Endothelial cell of umbilical vein (primary cell): ENCODE data around the gene TPRA1. TPM values are rescaled to one million over a fixed set of nuclear protein-coding genes. Genes with fewer than 3 reads are reported as not detected.
A peak's percentile ranks its signal among the peaks of the same experiment; 100 is the strongest.

ENCODE experiments used
- BruUV-seq: library from RNA; stranded (reverse); fragments of 400-500 nt; replicated peaks from 2 replicates; lab custom pipeline; 2021; lab: Mats Ljungman, UMichigan
- CTCF ChIA-PET: fragments of 300-600, 350-600 bp; sonication (Branson Sonifier 250); formaldehyde crosslinking; loops from one replicate; lab custom pipeline; 2021; ENCODE audit warnings: antibody characterized with exemption, inconsistent platforms; lab: Charles Lee
- POLR2A ChIA-PET: fragments of 300-600, 350-600 bp; sonication (Branson Sonifier 250); formaldehyde crosslinking; loops from one replicate; lab custom pipeline; 2021; ENCODE audit warnings: antibody characterized with exemption, inconsistent platforms; lab: Charles Lee
- DNase-seq: peaks from one replicate; pipeline ENCODE4 v3.0.0-alpha.2; 2011; ENCODE audit warnings: low read depth, low spot score
- FAIRE-seq: peaks from 2 replicates; lab custom pipeline; 2011; peaks lifted over from hg19 to GRCh38; lab: Jason Lieb, UNC
- H2AFZ ChIP-seq: 2 replicates; pipeline ENCODE4 v1.6.0; 2012; ENCODE audit warnings: low read depth, low read length, control low read depth, inconsistent platforms
- H3K27ac ChIP-seq: 2 replicates; pipeline ENCODE4 v1.5.1; 2011; ENCODE audit warnings: low read depth, mild to moderate bottlenecking, control low read depth, low read length, moderate library complexity; ENCODE audit not compliant: insufficient read depth
- H3K27me3 ChIP-seq, 2 experiments: 2 replicates each; pipeline versions ENCODE4 v1.6.0 to v1.6.1; 2011; ENCODE audit warnings: low read length in 2 of 2, mixed read lengths in 1 of 2; ENCODE audit not compliant: control insufficient read depth in 2 of 2, insufficient read depth in 2 of 2
- H3K36me3 ChIP-seq, 2 experiments: 2 replicates in 1 of 2; 3 replicates in 1 of 2; pipeline ENCODE4 v1.5.1; 2011; ENCODE audit warnings: low read length in 2 of 2, mild to moderate bottlenecking in 1 of 2, moderate library complexity in 1 of 2; ENCODE audit not compliant: control insufficient read depth in 2 of 2, insufficient read depth in 2 of 2; ENCODE audit errors: extremely low read depth in 1 of 2
- H3K4me1 ChIP-seq: 3 replicates; pipeline ENCODE4 v1.5.1; 2011; ENCODE audit warnings: mild to moderate bottlenecking, low read length; ENCODE audit not compliant: control insufficient read depth, insufficient read depth; ENCODE audit errors: extremely low read depth
- H3K4me2 ChIP-seq: 2 replicates; pipeline ENCODE4 v1.6.1; 2011; ENCODE audit warnings: low read length, control low read depth, mixed read lengths; ENCODE audit not compliant: insufficient read depth
- H3K4me3 ChIP-seq, 3 experiments: fragments of 200-600 bp in 1 of 3; sonication (generic), shearing (Covaris generic) in 1 of 3; replicated peaks in 1 of 3; 2 replicates each; pipeline ENCODE4 v1.5.1; 2011 to 2016; ENCODE audit warnings: control low read depth in 3 of 3, low read length in 3 of 3, mild to moderate bottlenecking in 2 of 3, inconsistent platforms in 1 of 3, low read depth in 1 of 3, moderate library complexity in 1 of 3; ENCODE audit not compliant: insufficient read depth in 1 of 3
- H3K79me2 ChIP-seq: 2 replicates; pipeline ENCODE4 v1.6.0; 2012; ENCODE audit warnings: low read length, inconsistent platforms; ENCODE audit not compliant: control insufficient read depth, insufficient read depth
- H3K9ac ChIP-seq: replicated peaks from 2 replicates; pipeline ENCODE3; 2011; ENCODE audit warnings: low read length, control low read depth; ENCODE audit not compliant: insufficient read depth; ENCODE audit errors: extremely low read depth
- H3K9me1 ChIP-seq: replicated peaks from 3 replicates; pipeline ENCODE4 v1.6.0; 2011; ENCODE audit warnings: mild to moderate bottlenecking, low read length; ENCODE audit not compliant: control insufficient read depth, insufficient read depth; ENCODE audit errors: extremely low read depth
- H3K9me3 ChIP-seq: replicated peaks from 2 replicates; pipeline ENCODE4 v1.5.1; 2012; ENCODE audit warnings: low read length, inconsistent platforms; ENCODE audit not compliant: control insufficient read depth, insufficient read depth
- H4K20me1 ChIP-seq: replicated peaks from 2 replicates; pipeline ENCODE3; 2011; ENCODE audit warnings: mild to moderate bottlenecking, low read length; ENCODE audit not compliant: control insufficient read depth, insufficient read depth; ENCODE audit errors: extremely low read depth
- EZH2 ChIP-seq: IDR thresholded peaks from 2 replicates; pipeline ENCODE4 v1.6.1; 2012; ENCODE audit warnings: borderline replicate concordance, low read depth, mild to moderate bottlenecking, moderate library complexity, low read length, inconsistent platforms; ENCODE audit not compliant: severe bottlenecking
- FOS ChIP-seq: IDR thresholded peaks from 2 replicates; pipeline ENCODE4 v1.6.1; 2011; ENCODE audit warnings: mild to moderate bottlenecking, low read length, moderate library complexity, borderline replicate concordance; ENCODE audit not compliant: insufficient read depth
- GATA2 ChIP-seq: IDR thresholded peaks from 2 replicates; pipeline ENCODE4 v1.7.0; 2011; ENCODE audit warnings: low read depth, mild to moderate bottlenecking, moderate library complexity, mixed read lengths, low read length; ENCODE audit not compliant: insufficient read length, insufficient read depth
- JUN ChIP-seq: IDR thresholded peaks from 2 replicates; pipeline ENCODE4 v1.6.1; 2011; ENCODE audit warnings: borderline replicate concordance, low read depth; ENCODE audit not compliant: insufficient read length, insufficient read depth
- MYC ChIP-seq: IDR thresholded peaks from one replicate; pipeline ENCODE4 v1.6.1; 2011; ENCODE audit warnings: mild to moderate bottlenecking, low read depth, low read length
- POLR2A ChIP-seq: IDR thresholded peaks from 2 replicates; pipeline ENCODE4 v1.6.1; 2012; ENCODE audit warnings: low read depth, mild to moderate bottlenecking, control low read depth, low read length
- POLR2AphosphoS5 ChIP-seq: IDR thresholded peaks from 2 replicates; pipeline ENCODE4 v1.6.1; 2012; ENCODE audit warnings: low read depth, mild to moderate bottlenecking, control low read depth, low read length, moderate library complexity; ENCODE audit not compliant: insufficient read depth
- dilution Hi-C: fragments of 300-500 bp; cut with MboI; formaldehyde crosslinking; loops from one replicate; pipeline ENCODE4 v1.15.0; 2019; ENCODE audit warnings: low sequenced_read_pairs; ENCODE audit not compliant: extremely low pct_ligation_motif_present
- intact Hi-C: fragments of 100-400 bp; cut with micrococcal nuclease; formaldehyde crosslinking; loops from one replicate; pipeline ENCODE4 v1.10.0; 2022
- polyA plus RNA-seq, 4 experiments: library from polyadenylated mRNA; depleted of rRNA in 3 of 4; stranded (reverse) in 3 of 4; unstranded in 1 of 4; fragments of >200 nt; gene quantifications; 2 replicates each; pipeline versions ENCODE4 v1.2.1 to v1.2.3, GENCODE V29; 2011 to 2012; ENCODE audit warnings: missing spikeins in 1 of 4
- total RNA-seq: library from RNA; stranded (reverse); gene quantifications from 2 replicates; pipeline ENCODE4 v1.2.3, GENCODE V29; 2021
- TF ChIP-seq, protein P1 (sequence below): IDR thresholded peaks from 2 replicates; pipeline ENCODE4 v1.6.1; 2011; ENCODE audit not compliant: insufficient read depth, insufficient read length
- TF ChIP-seq, protein P2 (sequence below), 2 donors: IDR thresholded peaks; 1 replicate in 1 of 2; 2 replicates in 1 of 2; pipeline ENCODE4 v1.5.1; 2011; ENCODE audit warnings: low read length in 2 of 2, mild to moderate bottlenecking in 2 of 2, moderate library complexity in 2 of 2, control low read depth in 1 of 2, inconsistent platforms in 1 of 2, low read depth in 1 of 2; ENCODE audit not compliant: insufficient read depth in 1 of 2; ENCODE audit errors: extremely low read depth in 1 of 2

TPRA1 gene
- total and polyA plus RNA-seq, 2 donors (not counting 3 experiments of a cell fraction or from before 2014, with no cell fraction given) = 34.3 to 58.0 TPM

DNA sequence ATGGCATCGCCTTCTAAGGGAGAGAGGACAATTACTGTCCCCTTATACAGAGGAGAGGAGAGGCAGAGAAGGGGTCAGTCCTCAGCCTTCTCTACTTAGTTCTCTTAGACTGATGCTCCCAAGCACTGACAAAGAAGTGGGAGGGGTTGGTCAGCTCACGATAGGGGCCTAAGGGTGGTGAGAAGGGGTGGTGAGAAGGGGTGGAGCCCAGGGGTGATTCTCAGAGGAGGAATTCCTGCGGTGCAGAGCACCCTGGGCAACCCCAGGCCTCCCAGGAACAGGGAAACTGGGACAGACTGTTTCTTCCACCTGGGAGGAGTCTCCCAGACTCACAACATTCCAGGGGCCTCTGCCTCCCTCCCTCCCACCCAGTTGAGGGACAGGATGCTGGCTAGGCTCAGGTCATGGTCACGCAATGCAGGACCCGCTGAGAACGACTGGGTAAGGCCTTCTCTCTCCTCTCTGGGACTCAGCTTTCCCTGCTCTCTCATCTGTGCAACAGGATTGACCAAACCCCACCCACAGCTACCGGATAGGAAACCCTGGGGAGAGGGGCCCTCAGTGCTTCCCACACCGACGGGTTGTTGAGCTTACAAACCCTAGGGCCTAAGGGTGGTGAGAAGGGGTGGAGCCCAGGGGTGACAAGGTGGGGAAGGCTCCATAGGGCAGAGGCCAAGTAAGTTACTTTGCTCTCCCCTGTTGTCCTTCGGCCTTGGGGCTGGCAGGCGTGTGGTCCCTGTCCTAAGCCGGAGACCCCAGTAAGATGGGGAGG is 1.5 kb downstream of the TPRA1 start:
- Histone ChIP-seq H3K9me3 (no peaks in the 10 kb centered on the region), H4K20me1 (no peaks in the 10 kb centered on the region), H3K79me2 (peaks cover 47% of the 10 kb centered on the region), H3K9me1 (no peaks in the 10 kb centered on the region), H3K27me3 (no peaks in the 10 kb centered on the region), H3K9ac (peak overlapping the region; percentile 88), H3K4me2 (peak overlapping the region; percentile 70), H3K4me3 (peak overlapping the region; percentile 73 to 80 (median 78)), H3K4me1 (peaks cover 15% of the 10 kb centered on the region), H3K27ac (no peak overlapping the region), H3K36me3 (no peaks in the 10 kb centered on the region), H2AFZ (no peak overlapping the region)
- DNase-seq = peak; percentile 13
- dilution Hi-C loops = no loop called here
- ChIA-PET CTCF (interaction anchor here (0.9 to 9.2 kb wide), 2 partner anchors 10 to 14 kb away, joined by 3 to 108 read pairs; no protein-coding TSS in a partner anchor), POLR2A (no interaction called here)
- TF ChIP-seq GATA2 = no peak
- no peak for TF ChIP-seq FOS
- TF ChIP-seq, protein P1, sequence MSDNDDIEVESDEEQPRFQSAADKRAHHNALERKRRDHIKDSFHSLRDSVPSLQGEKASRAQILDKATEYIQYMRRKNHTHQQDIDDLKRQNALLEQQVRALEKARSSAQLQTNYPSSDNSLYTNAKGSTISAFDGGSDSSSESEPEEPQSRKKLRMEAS = no peak
- no peak for TF ChIP-seq POLR2AphosphoS5
- no peak for TF ChIP-seq POLR2A
- TF ChIP-seq MYC = no peak
- TF ChIP-seq JUN = no peak
- TF ChIP-seq, protein P2, sequence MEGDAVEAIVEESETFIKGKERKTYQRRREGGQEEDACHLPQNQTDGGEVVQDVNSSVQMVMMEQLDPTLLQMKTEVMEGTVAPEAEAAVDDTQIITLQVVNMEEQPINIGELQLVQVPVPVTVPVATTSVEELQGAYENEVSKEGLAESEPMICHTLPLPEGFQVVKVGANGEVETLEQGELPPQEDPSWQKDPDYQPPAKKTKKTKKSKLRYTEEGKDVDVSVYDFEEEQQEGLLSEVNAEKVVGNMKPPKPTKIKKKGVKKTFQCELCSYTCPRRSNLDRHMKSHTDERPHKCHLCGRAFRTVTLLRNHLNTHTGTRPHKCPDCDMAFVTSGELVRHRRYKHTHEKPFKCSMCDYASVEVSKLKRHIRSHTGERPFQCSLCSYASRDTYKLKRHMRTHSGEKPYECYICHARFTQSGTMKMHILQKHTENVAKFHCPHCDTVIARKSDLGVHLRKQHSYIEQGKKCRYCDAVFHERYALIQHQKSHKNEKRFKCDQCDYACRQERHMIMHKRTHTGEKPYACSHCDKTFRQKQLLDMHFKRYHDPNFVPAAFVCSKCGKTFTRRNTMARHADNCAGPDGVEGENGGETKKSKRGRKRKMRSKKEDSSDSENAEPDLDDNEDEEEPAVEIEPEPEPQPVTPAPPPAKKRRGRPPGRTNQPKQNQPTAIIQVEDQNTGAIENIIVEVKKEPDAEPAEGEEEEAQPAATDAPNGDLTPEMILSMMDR (IDR thresholded peaks at IDR 0.05; ENCODE audit: extremely low read depth in 1 of 2, insufficient read depth in 1 of 2, low read depth in 1 of 2, low read length in 2 of 2) = no peak
- TF ChIP-seq EZH2 = no peak
- BruUV-seq = no TSS peak
- FAIRE-seq = peak; percentile 35
- intact Hi-C loops = no loop called here
